Measurements from ENCODE around the gene RYR1. TPM values are rescaled to one million over a fixed set of nuclear protein-coding genes. Genes with fewer than 3 reads are reported as not detected.

RYR1 gene
- total and polyA plus RNA-seq, 10 of the 15 experiments (the other 5 are each of a cell fraction or from before 2014, with no cell fraction given), result under 0.01 to 0.32 (median 0.07) TPM; not detected in 1

DNA sequence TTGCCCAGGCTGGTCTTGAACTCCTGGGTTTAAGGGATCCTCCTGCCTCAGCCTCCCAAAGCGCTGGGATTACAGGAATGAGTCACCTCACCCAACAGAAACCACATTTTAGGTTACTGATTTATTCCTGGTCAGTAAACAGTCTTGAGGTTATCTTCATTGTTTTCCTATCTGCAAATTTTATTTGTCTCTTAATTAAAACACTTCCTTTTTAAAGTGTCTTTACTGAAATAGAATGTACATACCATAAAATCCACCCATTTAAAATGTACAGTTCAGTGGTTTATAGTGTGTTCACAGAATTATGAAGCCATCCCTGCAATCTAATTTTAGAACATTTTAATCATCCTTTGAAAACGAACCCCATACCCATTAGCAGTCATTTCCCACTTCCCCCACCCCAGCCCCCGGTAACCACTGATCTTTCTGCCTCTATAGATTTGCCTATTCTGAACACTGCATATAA is 121.2 kb downstream of the RYR1 start (continued):
- TF ChIP-seq REST (IDR thresholded peaks at IDR 0.05; ENCODE audit: low read depth, low read length) (no peak), HDAC6 (IDR thresholded peaks at IDR 0.05; ENCODE audit: unreplicated experiment) (no peak), ZNF384 (IDR thresholded peaks at IDR 0.05; ENCODE audit: borderline replicate concordance, low read depth, low read length) (no peak), CBX3 (IDR thresholded peaks at IDR 0.05; ENCODE audit: borderline replicate concordance, low read depth) (no peak), NR2F1 (conservative IDR thresholded peaks at IDR 0.05) (peak; percentile 58; the same call in 1 of the 2 replicates), E2F8 (IDR thresholded peaks at IDR 0.05; ENCODE audit: low read depth, partially characterized antibody) (no peak), FOXK2 (IDR thresholded peaks at IDR 0.05) (no peak), LARP7 (IDR thresholded peaks at IDR 0.05) (no peak), NFIC (IDR thresholded peaks at IDR 0.05; ENCODE audit: low read depth, low read length) (0 out of 2 replicates have a peak, but pooled peaks have one; percentile 40), CHD4 (IDR thresholded peaks at IDR 0.05) (no peak), ETV6 (conservative IDR thresholded peaks at IDR 0.05 in 1 of 2, IDR thresholded peaks at IDR 0.05 in 1 of 2; ENCODE audit: borderline replicate concordance in 1 of 2, low read depth in 1 of 2) (no peak), MTA2 (IDR thresholded peaks at IDR 0.05; ENCODE audit: low read depth) (peak; percentile 93), ZNF24 (IDR thresholded peaks at IDR 0.05) (peak; percentile 19; the same call in 1 of the 2 replicates), RCOR1 (conservative IDR thresholded peaks at IDR 0.05; ENCODE audit: low read depth, low read length) (no peak), TARDBP (IDR thresholded peaks at IDR 0.05; ENCODE audit: borderline replicate concordance) (no peak), EP300 (IDR thresholded peaks at IDR 0.05; ENCODE audit: borderline replicate concordance in 1 of 2, control insufficient read depth in 1 of 2, low read depth in 2 of 2, low read length in 2 of 2) (no peak), CREB1 (IDR thresholded peaks at IDR 0.05; ENCODE audit: low read depth) (no peak), RUNX3 (IDR thresholded peaks at IDR 0.05; ENCODE audit: low read length) (peak; percentile 77)
- TF ChIP-seq, protein P1, sequence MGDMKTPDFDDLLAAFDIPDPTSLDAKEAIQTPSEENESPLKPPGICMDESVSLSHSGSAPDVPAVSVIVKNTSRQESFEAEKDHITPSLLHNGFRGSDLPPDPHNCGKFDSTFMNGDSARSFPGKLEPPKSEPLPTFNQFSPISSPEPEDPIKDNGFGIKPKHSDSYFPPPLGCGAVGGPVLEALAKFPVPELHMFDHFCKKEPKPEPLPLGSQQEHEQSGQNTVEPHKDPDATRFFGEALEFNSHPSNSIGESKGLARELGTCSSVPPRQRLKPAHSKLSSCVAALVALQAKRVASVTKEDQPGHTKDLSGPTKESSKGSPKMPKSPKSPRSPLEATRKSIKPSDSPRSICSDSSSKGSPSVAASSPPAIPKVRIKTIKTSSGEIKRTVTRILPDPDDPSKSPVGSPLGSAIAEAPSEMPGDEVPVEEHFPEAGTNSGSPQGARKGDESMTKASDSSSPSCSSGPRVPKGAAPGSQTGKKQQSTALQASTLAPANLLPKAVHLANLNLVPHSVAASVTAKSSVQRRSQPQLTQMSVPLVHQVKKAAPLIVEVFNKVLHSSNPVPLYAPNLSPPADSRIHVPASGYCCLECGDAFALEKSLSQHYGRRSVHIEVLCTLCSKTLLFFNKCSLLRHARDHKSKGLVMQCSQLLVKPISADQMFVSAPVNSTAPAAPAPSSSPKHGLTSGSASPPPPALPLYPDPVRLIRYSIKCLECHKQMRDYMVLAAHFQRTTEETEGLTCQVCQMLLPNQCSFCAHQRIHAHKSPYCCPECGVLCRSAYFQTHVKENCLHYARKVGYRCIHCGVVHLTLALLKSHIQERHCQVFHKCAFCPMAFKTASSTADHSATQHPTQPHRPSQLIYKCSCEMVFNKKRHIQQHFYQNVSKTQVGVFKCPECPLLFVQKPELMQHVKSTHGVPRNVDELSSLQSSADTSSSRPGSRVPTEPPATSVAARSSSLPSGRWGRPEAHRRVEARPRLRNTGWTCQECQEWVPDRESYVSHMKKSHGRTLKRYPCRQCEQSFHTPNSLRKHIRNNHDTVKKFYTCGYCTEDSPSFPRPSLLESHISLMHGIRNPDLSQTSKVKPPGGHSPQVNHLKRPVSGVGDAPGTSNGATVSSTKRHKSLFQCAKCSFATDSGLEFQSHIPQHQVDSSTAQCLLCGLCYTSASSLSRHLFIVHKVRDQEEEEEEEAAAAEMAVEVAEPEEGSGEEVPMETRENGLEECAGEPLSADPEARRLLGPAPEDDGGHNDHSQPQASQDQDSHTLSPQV (IDR thresholded peaks at IDR 0.05), result peak; percentile 16; the same call in 1 of the 2 replicates
